Measurements from ENCODE around the gene KRTAP4-4. TPM values are rescaled to one million over a fixed set of nuclear protein-coding genes. Genes with fewer than 3 reads are reported as not detected.

KRTAP4-4 gene
- total RNA-seq, 1 donor from 2014 or later: not detected

- DNase-seq (ENCODE audit: extremely low read depth, low read depth, low spot score): no peak
Measured at GRCh38 chr17:41116297-41116696, 44.3 kb downstream of the KRTAP4-4 start.

GRCh38 chr17:41111151-41111885 lies 49.2 kb downstream of the KRTAP4-4 start:
- no peak for DNase-seq (ENCODE audit: extremely low read depth, low read depth, low spot score)

Other genes starting within 250 kb of the KRTAP4-4 start
- not detected in 2 replicates for gene KRT23, start 223.1 kb downstream of the KRTAP4-4 start, total RNA-seq
- gene KRT39, start 193.8 kb downstream of the KRTAP4-4 start, total RNA-seq: not detected in 2 replicates
- gene KRT40, start 176.4 kb downstream of the KRTAP4-4 start, total RNA-seq: not detected in 2 replicates
- gene KRTAP3-3, start 166.6 kb downstream of the KRTAP4-4 start, total RNA-seq: not detected in 2 replicates
- not detected in 2 replicates for gene KRTAP3-2, start 160.8 kb downstream of the KRTAP4-4 start, total RNA-seq
- not detected in 2 replicates for gene KRTAP3-1, start 151.6 kb downstream of the KRTAP4-4 start, total RNA-seq
- 0.29 and 0.82 TPM in 2 replicates for gene KRTAP1-5, start 133.5 kb downstream of the KRTAP4-4 start, total RNA-seq
- not detected in 2 replicates for gene KRTAP1-4, start 130.6 kb downstream of the KRTAP4-4 start, total RNA-seq
- not detected in 2 replicates for gene KRTAP1-3, start 125.9 kb downstream of the KRTAP4-4 start, total RNA-seq
- not detected in 2 replicates for gene KRTAP1-1, start 119.3 kb downstream of the KRTAP4-4 start, total RNA-seq
- not detected in 2 replicates for gene KRTAP2-1, start 113.4 kb downstream of the KRTAP4-4 start, total RNA-seq
- gene KRTAP2-2, start 105.5 kb downstream of the KRTAP4-4 start, total RNA-seq: not detected in 2 replicates
- 1.8 and 5.4 TPM in 2 replicates for gene KRTAP2-3, start 100.6 kb downstream of the KRTAP4-4 start, total RNA-seq
- not detected in 2 replicates for gene KRTAP2-4, start 94.9 kb downstream of the KRTAP4-4 start, total RNA-seq
- not detected in 2 replicates for gene KRTAP4-7, start 76.6 kb downstream of the KRTAP4-4 start, total RNA-seq
- gene KRTAP4-8, start 62.6 kb downstream of the KRTAP4-4 start, total RNA-seq: not detected in 2 replicates
- gene KRTAP4-16, start 58.5 kb downstream of the KRTAP4-4 start, total RNA-seq: not detected in 2 replicates
- not detected in 2 replicates for gene KRTAP4-9, start 55.4 kb downstream of the KRTAP4-4 start, total RNA-seq
- gene KRTAP4-11, start 42.4 kb downstream of the KRTAP4-4 start, total RNA-seq: not detected in 2 replicates
- not detected in 2 replicates for gene KRTAP4-12, start 36.6 kb downstream of the KRTAP4-4 start, total RNA-seq
- not detected in 2 replicates for gene KRTAP4-6, start 20.2 kb downstream of the KRTAP4-4 start, total RNA-seq
- gene KRTAP4-5, start 10.9 kb downstream of the KRTAP4-4 start, total RNA-seq: not detected in 2 replicates
- not detected in 2 replicates for gene KRTAP4-3, start 7.5 kb upstream of the KRTAP4-4 start, total RNA-seq
- gene KRTAP4-2, start 17.5 kb upstream of the KRTAP4-4 start, total RNA-seq: not detected in 2 replicates
- gene KRTAP4-1, start 24.2 kb upstream of the KRTAP4-4 start, total RNA-seq: not detected in 2 replicates
- gene KRTAP9-1, start 29.1 kb upstream of the KRTAP4-4 start, total RNA-seq: not detected in 2 replicates
- gene KRTAP9-2, start 65.9 kb upstream of the KRTAP4-4 start, total RNA-seq: not detected in 2 replicates
- gene KRTAP9-3, start 71.7 kb upstream of the KRTAP4-4 start, total RNA-seq: not detected in 2 replicates
- not detected in 2 replicates for gene KRTAP9-8, start 77.3 kb upstream of the KRTAP4-4 start, total RNA-seq
- gene KRTAP9-4, start 88.9 kb upstream of the KRTAP4-4 start, total RNA-seq: not detected in 2 replicates
- not detected in 2 replicates for gene KRTAP9-9, start 94.6 kb upstream of the KRTAP4-4 start, total RNA-seq
- not detected in 2 replicates for gene KRTAP9-6, start 104.6 kb upstream of the KRTAP4-4 start, total RNA-seq
- gene KRTAP9-7, start 115.0 kb upstream of the KRTAP4-4 start, total RNA-seq: not detected in 2 replicates
- not detected in 2 replicates for gene KRTAP29-1, start 142.1 kb upstream of the KRTAP4-4 start, total RNA-seq
- gene KRTAP16-1, start 148.6 kb upstream of the KRTAP4-4 start, total RNA-seq: not detected in 2 replicates
- gene KRTAP17-1, start 155.0 kb upstream of the KRTAP4-4 start, total RNA-seq: not detected in 2 replicates
- not detected in 2 replicates for gene KRT33A, start 190.1 kb upstream of the KRTAP4-4 start, total RNA-seq
- not detected in 2 replicates for gene KRT33B, start 209.1 kb upstream of the KRTAP4-4 start, total RNA-seq
- gene KRT34, start 221.6 kb upstream of the KRTAP4-4 start, total RNA-seq: 0.35 TPM in 1 of 2 replicates, not detected in the other
- not detected in 2 replicates for gene KRT31, start 236.9 kb upstream of the KRTAP4-4 start, total RNA-seq